PC-3 (cell line): Measurements from ENCODE around the gene TXLNG. TPM values are rescaled to one million over a fixed set of nuclear protein-coding genes. Genes with fewer than 3 reads are reported as not detected.

ENCODE experiments used
- ATAC-seq: fragments of 200-7000 bp; cut with Tn5 transposase; 2 replicates; pipeline ENCODE4 v1.9.1; 2020; ENCODE audit warnings: mild to moderate bottlenecking, moderate library complexity
- BruUV-seq: library from RNA; stranded (reverse); fragments of 400-500 nt; replicated peaks from 2 replicates; lab custom pipeline; 2021; lab: Mats Ljungman, UMichigan
- CTCF ChIA-PET: fragments of 300-600 bp; sonication (Branson Sonifier 250); formaldehyde crosslinking; loops from one replicate; lab custom pipeline; 2022; ENCODE audit warnings: antibody characterized with exemption; lab: Charles Lee
- POLR2A ChIA-PET: fragments of 300-600 bp; sonication (Branson Sonifier 250); formaldehyde crosslinking; loops from one replicate; lab custom pipeline; 2022; ENCODE audit warnings: antibody characterized with exemption; ENCODE audit not compliant: unreplicated experiment; lab: Charles Lee
- DNase-seq: peaks from one replicate; pipeline ENCODE4 v3.0.0-alpha.2; 2015
- H2AFZ ChIP-seq: fragments of 300-600 bp; sonication (generic); 2 replicates; pipeline ENCODE4 v1.6.0; 2016; ENCODE audit warnings: antibody characterized with exemption, low read length
- H3F3A ChIP-seq: fragments of 300-600 bp; sonication (generic); one replicate; pipeline ENCODE4 v1.6.0; 2017; ENCODE audit warnings: antibody characterized with exemption, low read length, control low read depth, mild to moderate bottlenecking; ENCODE audit not compliant: unreplicated experiment
- H3K27ac ChIP-seq: fragments of 300-600 bp; sonication (generic); 2 replicates; pipeline ENCODE4 v1.5.1; 2016; ENCODE audit warnings: mild to moderate bottlenecking, low read length
- H3K27me3 ChIP-seq: fragments of 300-600 bp; sonication (generic); 2 replicates; pipeline ENCODE4 v1.6.1; 2016; ENCODE audit warnings: low read length, mixed read lengths
- H3K36me3 ChIP-seq: fragments of 300-600 bp; sonication (generic); 2 replicates; pipeline ENCODE4 v1.6.1; 2016; ENCODE audit warnings: low read depth, mixed run types, low read length, mixed read lengths
- H3K4me1 ChIP-seq: fragments of 300-600 bp; sonication (generic); 2 replicates; pipeline ENCODE4 v1.5.1; 2016; ENCODE audit warnings: low read length; ENCODE audit not compliant: insufficient read depth
- H3K4me2 ChIP-seq: fragments of 300-600 bp; sonication (generic); 2 replicates; pipeline ENCODE4 v1.6.0; 2016; ENCODE audit warnings: low read length
- H3K4me3 ChIP-seq: fragments of 300-600 bp; sonication (generic); 2 replicates; pipeline ENCODE4 v1.5.1; 2016; ENCODE audit warnings: mild to moderate bottlenecking, low read length, mixed read lengths
- H3K79me2 ChIP-seq: fragments of 300-600 bp; sonication (generic); 2 replicates; pipeline ENCODE4 v1.6.1; 2017; ENCODE audit warnings: low read length, mixed read lengths
- H3K9ac ChIP-seq: fragments of 300-600 bp; sonication (generic); 2 replicates; pipeline ENCODE4 v1.6.0; 2016; ENCODE audit warnings: mild to moderate bottlenecking, low read length
- H3K9me2 ChIP-seq: fragments of 300-600 bp; sonication (generic); replicated peaks from 2 replicates; pipeline ENCODE4 v1.6.1; 2016; ENCODE audit warnings: mixed run types, low read length, mixed read lengths
- H3K9me3 ChIP-seq: fragments of 300-600 bp; sonication (generic); 2 replicates; pipeline ENCODE4 v1.6.1; 2016; ENCODE audit warnings: low read length, mixed read lengths
- H4K20me1 ChIP-seq: fragments of 300-600 bp; sonication (generic); 2 replicates; pipeline ENCODE4 v1.6.1; 2016; ENCODE audit warnings: low read length, mixed read lengths
- CTCF ChIP-seq: fragments of 300-600 bp; sonication (generic); conservative IDR thresholded peaks from 2 replicates; pipeline ENCODE4 v1.5.1; 2017; ENCODE audit warnings: antibody characterized with exemption, low read depth, mild to moderate bottlenecking, low read length
- EZH2 ChIP-seq: fragments of 300-600 bp; sonication (generic); IDR thresholded peaks from one replicate; pipeline ENCODE4 v1.6.1; 2017; ENCODE audit warnings: antibody characterized with exemption, mild to moderate bottlenecking, low read length; ENCODE audit not compliant: unreplicated experiment
- EZH2phosphoT487 ChIP-seq: fragments of 300-600 bp; sonication (generic); IDR thresholded peaks from 2 replicates; pipeline ENCODE4 v1.6.1; 2018; ENCODE audit warnings: mild to moderate bottlenecking, antibody characterized with exemption, low read length, borderline replicate concordance
- intact Hi-C: fragments of 100-400 bp; cut with micrococcal nuclease; formaldehyde crosslinking; loops from 2 replicates; pipeline ENCODE4 v1.9.0; 2023
- total RNA-seq: library from RNA; depleted of rRNA; stranded (reverse); fragments of >200 nt; gene quantifications from 2 replicates; pipeline ENCODE4 v1.2.3, GENCODE V29; 2014

Gene TXLNG
- total RNA-seq, 1 experiment from 2014 or later: 17.1 TPM

GRCh38 chrX:16845686-16846085 is 59.4 kb downstream of the TXLNG start:
- Histone ChIP-seq H3K9me3 (no peaks in the 10 kb centered on the region), H2AFZ (no peak overlapping the region), H3K9ac (no peak overlapping the region), H3K9me2 (no peaks in the 10 kb centered on the region), H3K27me3 (no peaks in the 10 kb centered on the region), H4K20me1 (no peaks in the 10 kb centered on the region), H3K36me3 (peaks cover 62% of the 10 kb centered on the region), H3K79me2 (no peaks in the 10 kb centered on the region), H3K27ac (no peak overlapping the region), H3F3A (no peaks in the 10 kb centered on the region), H3K4me2 (no peak overlapping the region), H3K4me3 (no peak overlapping the region), H3K4me1 (no peaks in the 10 kb centered on the region)
- ChIA-PET CTCF (no interaction called here), POLR2A (no interaction called here)
- intact Hi-C loops: no loop called here
- no peak for ATAC-seq
- BruUV-seq: no TSS peak
- DNase-seq: no peak
- TF ChIP-seq EZH2 (no peak), CTCF (no peak), EZH2phosphoT487 (no peak)

GRCh38 chrX:16848541-16848940 is 62.3 kb downstream of the TXLNG start:
- BruUV-seq: no TSS peak
- TF ChIP-seq CTCF: no peak
- TF ChIP-seq EZH2phosphoT487: no peak
- TF ChIP-seq EZH2: no peak
- ATAC-seq (no peak), DNase-seq (no peak)
- H4K20me1 ChIP-seq: no peaks in the 10 kb centered on the region
- no peaks in the 10 kb centered on the region for H3K9me3 ChIP-seq
- no peak overlapping the region for H3K9ac ChIP-seq
- ChIA-PET CTCF (no interaction called here), POLR2A (no interaction called here)
- no peak overlapping the region for H3K27ac ChIP-seq
- intact Hi-C loops: no loop called here
- peaks cover 70% of the 10 kb centered on the region for H3K36me3 ChIP-seq
- H3K4me1 ChIP-seq: no peaks in the 10 kb centered on the region
- no peak overlapping the region for H2AFZ ChIP-seq
- no peak overlapping the region for H3K4me3 ChIP-seq
- H3K9me2 ChIP-seq: no peaks in the 10 kb centered on the region
- peaks cover 13% of the 10 kb centered on the region; the same call in 1 of the 2 replicates for H3K79me2 ChIP-seq
- no peak overlapping the region for H3K4me2 ChIP-seq
- H3F3A ChIP-seq: no peaks in the 10 kb centered on the region
- no peaks in the 10 kb centered on the region for H3K27me3 ChIP-seq

GRCh38 chrX:16851421-16851820 is 65.2 kb downstream of the TXLNG start:
- H2AFZ ChIP-seq: no peak overlapping the region

More at GRCh38 chrX:16851421-16851820, 65.2 kb downstream of the TXLNG start:
- Histone ChIP-seq H3K27ac (no peak overlapping the region), H3K4me1 (0 out of 2 replicates have a peak, but pooled peaks cover 2% of the 10 kb centered on the region), H3K4me2 (no peak overlapping the region), H3K79me2 (peaks cover 40% of the 10 kb centered on the region), H3K9me2 (no peaks in the 10 kb centered on the region), H3K27me3 (no peaks in the 10 kb centered on the region), H3K4me3 (no peak overlapping the region), H3K9me3 (no peaks in the 10 kb centered on the region), H3K36me3 (peaks cover 65% of the 10 kb centered on the region), H3K9ac (no peak overlapping the region), H4K20me1 (peaks cover 5% of the 10 kb centered on the region), H3F3A (no peaks in the 10 kb centered on the region)
- no TSS peak for BruUV-seq
- intact Hi-C loops: no loop called here
- no peak for TF ChIP-seq EZH2phosphoT487
- no peak for TF ChIP-seq CTCF
- no peak for TF ChIP-seq EZH2
- ChIA-PET POLR2A (no interaction called here), CTCF (no interaction called here)
- ATAC-seq (no peak), DNase-seq (no peak)
